Gastroesophageal sphincter (tissue), 3 donors: Measurements from ENCODE around the gene EWSR1.

ENCODE experiments used
- CTCF ChIP-seq, 4 experiments: fragments of 200-600 bp in 2 of 4; fragments of 450-650 bp in 2 of 4; sonication (generic) in 1 of 4; IDR thresholded peaks; one replicate each; pipeline ENCODE4 v1.5.1; 2017 to 2019; ENCODE audit warnings: antibody characterized with exemption in 4 of 4, mild to moderate bottlenecking in 2 of 4, moderate library complexity in 2 of 4
- POLR2A ChIP-seq, 2 donors: fragments of 450-650 bp; IDR thresholded peaks; one replicate each; pipeline ENCODE4 v1.6.1; 2017; ENCODE audit warnings: antibody characterized with exemption in 2 of 2, mild to moderate bottlenecking in 2 of 2, moderate library complexity in 1 of 2
- POLR2AphosphoS5 ChIP-seq: sonication (generic); formaldehyde crosslinking; IDR thresholded peaks from one replicate; pipeline ENCODE4 v1.6.1; 2017; ENCODE audit warnings: antibody characterized with exemption

- TF ChIP-seq CTCF (IDR thresholded peaks at IDR 0.05) (no peak), POLR2A (IDR thresholded peaks at IDR 0.05) (no peak), POLR2AphosphoS5 (no peak)
These were observed 43.6 kb downstream of the EWSR1 start for GRCh38 chr22:29311464-29312217.
